PC-9 (cell line): ENCODE results near the gene SCG5.

Experiments
- CTCF ChIP-seq: fragments of 200-600 bp; sonication (generic); conservative IDR thresholded peaks from 2 replicates; pipeline ENCODE4 v1.6.1; 2017; ENCODE audit warnings: mixed run types, antibody characterized with exemption, mild to moderate bottlenecking, moderate library complexity
- EZH2 ChIP-seq: fragments of 200-600 bp; sonication (generic); IDR thresholded peaks from 2 replicates; pipeline ENCODE4 v1.8.0; 2017; ENCODE audit warnings: antibody characterized with exemption, low read depth

GRCh38 chr15:32707436-32707835, 65.9 kb downstream of the SCG5 start:
- TF ChIP-seq EZH2 (no peak), CTCF (no peak)
